Epithelial cell of esophagus (primary cell): ENCODE measurements around the gene GM2A.
A peak's percentile ranks its signal among the peaks of the same experiment; 100 is the strongest.

Experiments
- DNase-seq: peaks from one replicate; pipeline ENCODE4 v3.0.0; 2010; ENCODE audit warnings: low read depth
- H3K4me3 ChIP-seq: 2 replicates; pipeline ENCODE4 v1.5.1; 2011; ENCODE audit warnings: mild to moderate bottlenecking, low read length, control low read depth
- TF ChIP-seq, protein P1 (sequence below): IDR thresholded peaks from 2 replicates; pipeline ENCODE4 v1.5.1; 2011; ENCODE audit warnings: low read depth, mild to moderate bottlenecking, low read length, control low read depth, inconsistent platforms; ENCODE audit not compliant: insufficient read depth; ENCODE audit errors: missing control alignments

GM2A gene

DNA sequence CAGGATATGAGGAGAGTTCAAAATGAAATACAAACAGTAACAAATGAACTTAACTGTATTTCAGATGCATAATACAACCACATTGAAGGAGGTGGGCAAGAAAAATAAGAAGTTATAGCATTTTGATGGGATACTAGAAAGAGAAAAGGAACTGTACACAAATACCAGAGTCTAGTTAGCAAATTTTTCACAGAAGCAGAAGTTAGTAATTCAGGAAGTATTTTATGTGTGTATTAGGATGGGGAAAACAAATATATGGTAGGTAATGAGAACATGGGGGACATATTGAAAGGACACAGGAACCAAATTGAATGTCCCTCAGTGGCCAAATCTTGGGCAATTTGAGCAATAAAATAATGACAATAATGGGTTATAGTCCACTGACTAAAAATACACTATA, 18.4 kb downstream of the GM2A start:
- DNase-seq = no peak
- no peak overlapping the region for H3K4me3 ChIP-seq
- TF ChIP-seq, protein P1, sequence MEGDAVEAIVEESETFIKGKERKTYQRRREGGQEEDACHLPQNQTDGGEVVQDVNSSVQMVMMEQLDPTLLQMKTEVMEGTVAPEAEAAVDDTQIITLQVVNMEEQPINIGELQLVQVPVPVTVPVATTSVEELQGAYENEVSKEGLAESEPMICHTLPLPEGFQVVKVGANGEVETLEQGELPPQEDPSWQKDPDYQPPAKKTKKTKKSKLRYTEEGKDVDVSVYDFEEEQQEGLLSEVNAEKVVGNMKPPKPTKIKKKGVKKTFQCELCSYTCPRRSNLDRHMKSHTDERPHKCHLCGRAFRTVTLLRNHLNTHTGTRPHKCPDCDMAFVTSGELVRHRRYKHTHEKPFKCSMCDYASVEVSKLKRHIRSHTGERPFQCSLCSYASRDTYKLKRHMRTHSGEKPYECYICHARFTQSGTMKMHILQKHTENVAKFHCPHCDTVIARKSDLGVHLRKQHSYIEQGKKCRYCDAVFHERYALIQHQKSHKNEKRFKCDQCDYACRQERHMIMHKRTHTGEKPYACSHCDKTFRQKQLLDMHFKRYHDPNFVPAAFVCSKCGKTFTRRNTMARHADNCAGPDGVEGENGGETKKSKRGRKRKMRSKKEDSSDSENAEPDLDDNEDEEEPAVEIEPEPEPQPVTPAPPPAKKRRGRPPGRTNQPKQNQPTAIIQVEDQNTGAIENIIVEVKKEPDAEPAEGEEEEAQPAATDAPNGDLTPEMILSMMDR = no peak

DNA sequence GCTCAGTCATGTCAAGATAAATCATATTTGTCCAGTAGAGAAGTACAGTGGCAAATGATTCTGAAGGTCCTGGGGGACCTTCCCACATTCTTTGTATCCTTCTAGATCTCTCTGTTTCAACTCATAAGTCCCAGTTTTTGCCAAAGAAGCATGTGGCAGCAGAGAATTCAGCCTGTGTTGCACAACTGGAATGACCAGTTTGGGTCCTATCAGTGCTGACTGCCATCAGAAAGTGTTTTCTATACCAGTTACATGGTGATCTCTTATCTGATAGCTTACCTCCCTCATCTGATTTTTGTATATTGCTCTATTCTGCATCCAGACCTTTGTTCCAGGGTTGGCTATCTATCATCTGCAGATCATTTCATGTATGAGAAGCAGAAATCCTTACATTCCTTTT, 21.7 kb downstream of the GM2A start:
- DNase-seq = peak; percentile 72
- TF ChIP-seq, protein P1 = no peak
- no peak overlapping the region for H3K4me3 ChIP-seq

DNA sequence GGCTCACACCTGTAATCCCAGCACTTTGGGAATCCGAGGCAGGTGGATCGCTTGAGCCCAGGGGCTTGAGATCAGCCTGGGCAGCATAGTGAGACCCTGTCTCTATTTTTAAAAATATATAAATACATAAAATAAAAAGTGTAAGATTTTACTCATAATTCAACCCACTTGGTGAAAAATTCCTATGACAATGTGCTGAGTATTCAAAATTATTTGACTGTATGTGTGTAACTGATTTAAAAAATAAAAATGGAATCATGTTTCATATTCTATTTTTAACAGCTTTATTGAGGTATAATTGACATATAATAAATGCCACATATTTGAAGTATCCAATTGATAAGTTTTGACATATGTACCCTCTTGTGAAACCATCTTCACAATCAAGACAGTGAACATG, 22.8 kb downstream of the GM2A start:
- no peak overlapping the region for H3K4me3 ChIP-seq
- TF ChIP-seq, protein P1 = no peak
- no peak for DNase-seq

DNA sequence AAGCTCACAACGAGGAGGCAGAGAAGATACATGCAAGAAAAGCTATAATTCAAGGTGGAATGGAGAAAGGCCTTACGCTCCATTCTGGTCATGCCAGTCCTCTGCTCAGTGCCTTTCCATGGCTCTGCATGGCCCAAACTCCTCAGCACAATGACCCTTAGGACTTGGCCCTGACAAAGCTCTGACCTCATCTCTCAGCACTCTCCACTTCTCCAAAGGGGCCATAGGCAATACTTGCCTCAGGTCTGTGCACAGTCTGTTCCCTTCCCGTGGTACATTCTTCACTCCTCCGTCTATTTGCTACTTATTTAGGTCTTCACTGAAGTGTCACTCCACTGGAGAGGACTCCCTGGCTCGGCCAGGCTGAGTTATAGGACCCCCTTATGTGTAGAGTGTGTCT, 25.9 kb downstream of the GM2A start:
- TF ChIP-seq, protein P1 = no peak
- no peak for DNase-seq
- H3K4me3 ChIP-seq = no peak overlapping the region

DNA sequence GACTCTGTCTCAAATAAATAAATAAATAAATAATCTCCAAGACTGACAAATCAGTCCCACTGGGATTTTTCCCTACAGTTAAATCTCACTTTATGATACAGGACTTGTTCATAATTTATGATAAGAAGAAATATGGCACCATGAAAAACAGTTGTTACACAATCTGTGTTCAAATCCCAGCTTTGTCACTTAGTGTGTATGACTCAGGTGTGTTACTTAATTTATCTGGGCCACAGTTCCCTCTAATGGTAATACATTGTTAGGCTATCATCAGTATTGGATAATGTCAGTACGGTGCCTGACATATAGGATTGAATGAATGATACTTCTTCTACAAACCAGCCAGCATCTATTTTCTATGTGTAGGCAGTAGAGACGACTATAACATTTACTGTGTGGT, 27.5 kb downstream of the GM2A start:
- TF ChIP-seq, protein P1 = no peak
- no peak overlapping the region for H3K4me3 ChIP-seq
- peak; percentile 70 for DNase-seq

DNA sequence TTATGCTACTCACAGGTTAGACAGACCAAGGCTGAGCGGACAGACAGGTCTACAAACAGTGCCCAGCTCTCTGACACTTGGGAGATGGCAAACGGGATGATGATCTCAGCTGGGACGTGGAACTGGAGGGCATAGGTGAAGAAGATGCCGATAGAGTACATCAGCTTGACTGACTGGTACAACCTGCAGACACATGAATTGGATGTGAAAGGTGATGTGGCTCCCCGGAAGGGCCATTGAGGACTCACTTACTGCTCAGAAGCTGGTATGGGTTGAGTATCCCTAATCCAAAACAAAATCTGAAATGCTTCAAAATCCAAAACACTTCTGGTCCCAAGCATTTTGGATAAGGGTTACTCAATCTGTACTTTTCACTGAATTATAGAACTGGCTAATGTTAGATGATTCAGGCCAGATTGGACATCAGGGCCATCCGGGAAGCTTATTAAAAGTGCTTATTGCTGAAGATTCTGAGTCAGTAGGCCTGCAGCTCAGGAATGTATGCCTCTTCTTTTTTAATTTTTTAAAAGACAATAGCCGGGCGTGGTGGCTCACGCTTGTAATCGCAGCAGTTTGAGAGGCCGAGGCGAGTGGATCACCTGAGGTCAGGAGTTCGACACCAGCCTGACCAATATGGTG, 28.1 kb downstream of the GM2A start:
- DNase-seq = no peak
- H3K4me3 ChIP-seq = no peak overlapping the region
- TF ChIP-seq, protein P1 = no peak

GRCh38 chr5:151283120-151283825, 30.3 kb downstream of the GM2A start:
- DNase-seq = no peak
- TF ChIP-seq, protein P1 = no peak

More at GRCh38 chr5:151283120-151283825, 30.3 kb downstream of the GM2A start:
- no peak overlapping the region for H3K4me3 ChIP-seq
